Activated naive CD4-positive, alpha-beta T cell treated with anti-CD3 and anti-CD28 coated beads, Interleukin-2, amount 50 U/mL, for 24 hours (primary cell): ENCODE measurements around the gene SORD.
A peak's percentile ranks its signal among the peaks of the same experiment; 100 is the strongest.
"Not testable (repeated sequence)": the region's sequence is repeated elsewhere in the genome, so short reads cannot be mapped to it uniquely, and the experiment has no call there.

Source experiments
- H3K27ac Mint-ChIP-seq: one replicate; pipeline ENCODE4 v1.8.0; 2021; ENCODE audit warnings: mild to moderate bottlenecking, mixed read lengths
- H3K27me3 Mint-ChIP-seq: one replicate; pipeline ENCODE4 v1.8.0; 2021; ENCODE audit warnings: mixed read lengths
- H3K36me3 Mint-ChIP-seq: one replicate; pipeline ENCODE4 v1.8.0; 2021; ENCODE audit warnings: mixed read lengths
- H3K4me1 Mint-ChIP-seq: one replicate; pipeline ENCODE4 v1.8.0; 2021; ENCODE audit warnings: mixed read lengths
- H3K4me3 Mint-ChIP-seq: one replicate; pipeline ENCODE4 v1.8.0; 2021; ENCODE audit warnings: mild to moderate bottlenecking, mixed read lengths
- H3K9me3 Mint-ChIP-seq: one replicate; pipeline ENCODE4 v1.8.0; 2021; ENCODE audit warnings: mixed read lengths

The SORD gene

GRCh38 chr15:45022871-45023658 lies at the start of gene SORD:
TSS of gene SORD (plus strand) at chr15:45023195. CDS start at chr15:45023284, 89 bp downstream.
- no peaks in the 10 kb centered on the region for H3K9me3 Mint-ChIP-seq
- peaks cover 4% of the 10 kb centered on the region for H3K27me3 Mint-ChIP-seq
- no peaks in the 10 kb centered on the region for H3K36me3 Mint-ChIP-seq
- H3K4me1 Mint-ChIP-seq = peaks cover 16% of the 10 kb centered on the region
- peak within 1 kb of the TSS; percentile 31 for H3K27ac Mint-ChIP-seq
- H3K4me3 Mint-ChIP-seq = peak within 1 kb of the TSS; percentile 89

- not testable (repeated sequence) for H3K27ac Mint-ChIP-seq, H3K4me3 Mint-ChIP-seq, H3K27me3 Mint-ChIP-seq, H3K9me3 Mint-ChIP-seq, H3K4me1 Mint-ChIP-seq, H3K36me3 Mint-ChIP-seq
These were observed 46.8 kb upstream of the SORD start for GRCh38 chr15:44976183-44976582.

DNA sequence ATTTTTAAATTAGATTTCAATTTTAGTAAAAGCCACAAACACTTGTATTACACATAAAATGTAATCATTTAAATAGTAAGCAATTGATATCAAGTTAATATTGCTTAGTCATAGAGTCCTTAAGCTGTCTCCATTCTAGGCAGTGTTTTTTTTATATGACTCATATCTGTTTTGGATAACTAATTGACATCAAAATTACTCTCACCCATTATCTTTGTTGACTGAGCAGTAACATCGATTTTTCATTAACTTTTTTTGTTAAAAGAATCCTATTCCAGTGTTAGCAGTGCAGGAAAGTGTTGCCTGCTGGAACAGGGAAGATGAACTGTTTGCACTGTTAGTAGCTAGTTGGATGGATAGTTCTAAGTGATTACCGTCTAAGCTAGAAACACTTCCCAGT lies 45.2 kb upstream of the SORD start:
- not testable (repeated sequence) for H3K9me3 Mint-ChIP-seq, H3K4me3 Mint-ChIP-seq, H3K4me1 Mint-ChIP-seq, H3K27ac Mint-ChIP-seq, H3K27me3 Mint-ChIP-seq, H3K36me3 Mint-ChIP-seq

DNA sequence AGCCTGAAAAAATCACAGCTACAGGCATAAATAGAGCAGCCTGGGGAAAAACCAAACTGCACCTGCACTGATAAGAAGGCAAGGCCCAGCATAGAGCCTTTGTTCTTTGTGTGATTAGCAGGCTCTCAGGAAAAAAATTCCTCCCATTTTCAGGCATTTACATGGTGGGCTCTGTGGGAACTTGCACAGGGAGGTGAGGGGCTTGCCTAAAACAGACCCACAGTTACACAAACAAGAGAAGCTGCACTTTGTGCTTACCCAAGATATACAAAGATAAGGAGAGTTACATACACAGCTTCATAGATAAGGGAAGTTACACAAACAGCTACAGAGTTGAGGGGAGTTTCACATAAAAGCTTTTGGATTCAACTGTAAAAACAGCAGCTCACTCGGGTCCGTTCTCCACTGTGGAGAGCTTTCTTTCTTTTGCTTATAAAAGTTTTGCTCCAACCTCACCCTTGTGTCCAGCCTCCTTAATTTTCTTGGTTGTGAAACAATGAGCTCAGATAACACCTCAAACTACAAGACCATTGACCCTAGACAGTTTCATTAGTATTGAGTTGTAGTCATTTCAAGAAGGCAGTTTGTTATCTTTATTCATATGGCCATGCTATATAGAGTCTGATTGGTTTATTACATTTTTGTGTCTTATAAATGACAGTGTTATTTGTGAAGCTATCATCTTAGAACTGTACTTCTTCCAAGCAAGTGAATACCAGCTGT lies 43.2 kb upstream of the SORD start:
- H3K36me3 Mint-ChIP-seq, H3K4me3 Mint-ChIP-seq, H3K4me1 Mint-ChIP-seq, H3K27ac Mint-ChIP-seq, H3K27me3 Mint-ChIP-seq, H3K9me3 Mint-ChIP-seq: not testable (repeated sequence)

DNA sequence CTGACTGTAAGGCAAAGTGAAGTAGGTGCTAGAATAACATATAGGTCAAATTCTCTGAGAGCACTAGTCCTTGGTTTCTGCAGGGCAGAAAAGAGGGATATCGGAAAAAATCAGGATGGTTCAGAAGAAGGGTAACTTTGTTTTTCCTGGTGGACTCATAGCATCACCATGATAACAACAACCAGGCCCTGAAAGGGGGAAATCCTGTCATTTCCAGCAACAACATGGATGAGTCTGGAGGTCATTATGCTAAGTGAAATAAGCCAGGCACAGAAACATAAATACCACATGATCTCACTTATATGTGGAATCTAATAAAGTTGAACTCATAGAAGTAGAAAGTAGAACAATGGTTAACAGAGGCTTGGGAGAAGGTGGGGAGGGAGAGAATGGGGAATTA lies 38.9 kb upstream of the SORD start:
- H3K27me3 Mint-ChIP-seq, H3K9me3 Mint-ChIP-seq, H3K27ac Mint-ChIP-seq, H3K4me3 Mint-ChIP-seq, H3K4me1 Mint-ChIP-seq, H3K36me3 Mint-ChIP-seq: not testable (repeated sequence)

DNA sequence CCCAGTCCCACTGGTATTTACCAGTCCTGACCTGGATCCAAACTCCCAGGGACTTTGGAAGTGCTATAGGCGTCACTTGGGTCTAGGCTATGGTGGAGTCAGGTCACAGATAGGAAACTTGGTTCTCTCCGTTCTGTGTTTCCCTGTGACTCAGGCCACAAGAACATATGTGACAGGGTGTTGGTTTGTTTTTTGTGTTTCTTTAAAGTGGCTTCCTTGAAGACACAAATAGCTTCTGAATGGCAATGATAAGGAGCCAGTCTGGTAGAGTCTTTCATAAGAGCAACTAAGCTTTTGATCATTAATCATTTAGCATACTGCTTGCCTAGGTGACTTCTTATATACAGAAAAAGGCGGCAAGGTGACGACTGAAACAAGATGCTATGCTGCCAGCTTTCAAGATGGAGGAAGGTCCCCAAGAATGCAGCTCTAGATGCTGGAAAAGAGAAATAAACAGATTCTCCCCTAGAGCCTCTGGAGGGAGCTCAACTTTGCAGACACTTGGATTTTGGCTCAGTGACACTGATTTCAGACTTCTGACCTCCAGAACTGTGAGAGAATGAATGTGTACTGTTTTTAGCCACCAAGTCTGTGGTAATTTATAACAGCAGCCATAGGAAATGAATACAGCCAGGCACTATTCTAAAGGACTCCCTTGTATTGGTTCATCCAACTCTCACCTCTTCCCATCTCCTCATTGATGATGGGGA lies 36.5 kb upstream of the SORD start:
- not testable (repeated sequence) for H3K4me1 Mint-ChIP-seq, H3K36me3 Mint-ChIP-seq, H3K9me3 Mint-ChIP-seq, H3K27me3 Mint-ChIP-seq, H3K27ac Mint-ChIP-seq
- H3K4me3 Mint-ChIP-seq = peak overlapping the region; percentile 17

DNA sequence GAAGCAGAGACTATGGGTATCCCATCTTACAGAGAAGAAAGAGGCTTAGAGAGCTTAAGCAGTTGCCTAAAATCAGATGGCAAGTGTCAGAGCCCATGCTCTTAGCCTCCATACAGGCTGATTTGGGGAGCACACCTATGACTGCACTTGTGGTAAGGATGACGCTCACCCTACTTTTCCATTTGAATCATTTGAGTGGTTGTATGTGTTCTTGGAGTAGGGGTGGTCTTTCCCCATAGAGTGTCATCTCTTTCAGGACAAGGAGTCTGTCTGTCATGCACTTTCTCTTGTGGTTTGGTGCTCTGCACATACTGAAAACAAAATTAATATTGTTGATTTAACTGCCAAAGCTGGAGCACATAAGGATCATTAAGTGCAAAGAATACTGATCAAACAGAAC lies 35.3 kb upstream of the SORD start:
- not testable (repeated sequence) for H3K27me3 Mint-ChIP-seq, H3K4me1 Mint-ChIP-seq, H3K9me3 Mint-ChIP-seq, H3K36me3 Mint-ChIP-seq, H3K4me3 Mint-ChIP-seq, H3K27ac Mint-ChIP-seq

GRCh38 chr15:44988184-44988869 lies 34.7 kb upstream of the SORD start:
- not testable (repeated sequence) for H3K27ac Mint-ChIP-seq, H3K4me3 Mint-ChIP-seq, H3K27me3 Mint-ChIP-seq, H3K4me1 Mint-ChIP-seq, H3K9me3 Mint-ChIP-seq, H3K36me3 Mint-ChIP-seq

DNA sequence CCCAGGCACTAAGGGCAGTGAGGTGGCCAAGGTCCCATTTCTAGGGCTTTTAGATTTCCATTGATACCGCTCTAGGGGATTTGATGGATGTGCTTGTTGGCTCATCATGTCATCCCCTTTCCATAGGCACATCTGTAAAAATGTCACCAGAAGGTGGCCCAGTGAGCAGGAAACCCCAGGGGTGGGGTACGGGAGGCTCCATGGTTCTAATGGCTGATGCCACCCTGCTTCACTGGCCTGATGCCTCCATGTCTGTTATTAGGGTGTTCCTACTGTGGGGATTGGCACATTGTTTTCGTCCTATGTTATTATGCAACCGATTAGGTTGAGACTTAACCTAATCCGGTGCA lies 34.1 kb upstream of the SORD start:
- not testable (repeated sequence) for H3K27me3 Mint-ChIP-seq, H3K4me3 Mint-ChIP-seq, H3K9me3 Mint-ChIP-seq, H3K27ac Mint-ChIP-seq, H3K36me3 Mint-ChIP-seq, H3K4me1 Mint-ChIP-seq

DNA sequence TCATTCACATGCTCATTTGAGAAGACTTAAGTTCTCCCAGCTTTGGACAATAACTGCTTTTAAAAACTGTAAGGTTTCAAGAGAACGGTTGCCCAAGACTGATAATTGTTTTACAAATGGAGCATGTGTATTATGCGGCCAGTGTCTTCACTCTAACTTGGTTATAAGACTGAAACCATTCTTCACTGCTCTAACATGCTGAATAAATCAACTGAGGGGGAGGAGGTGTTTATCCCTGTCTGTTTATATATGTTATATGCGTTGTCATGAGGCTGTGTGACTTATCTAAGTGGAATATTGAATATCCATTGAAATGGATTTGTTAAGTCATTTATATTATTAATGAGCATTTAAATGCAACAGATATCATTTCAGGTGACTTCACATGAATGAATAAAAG lies 25.4 kb upstream of the SORD start:
- not testable (repeated sequence) for H3K36me3 Mint-ChIP-seq, H3K4me3 Mint-ChIP-seq, H3K9me3 Mint-ChIP-seq, H3K4me1 Mint-ChIP-seq, H3K27me3 Mint-ChIP-seq, H3K27ac Mint-ChIP-seq

DNA sequence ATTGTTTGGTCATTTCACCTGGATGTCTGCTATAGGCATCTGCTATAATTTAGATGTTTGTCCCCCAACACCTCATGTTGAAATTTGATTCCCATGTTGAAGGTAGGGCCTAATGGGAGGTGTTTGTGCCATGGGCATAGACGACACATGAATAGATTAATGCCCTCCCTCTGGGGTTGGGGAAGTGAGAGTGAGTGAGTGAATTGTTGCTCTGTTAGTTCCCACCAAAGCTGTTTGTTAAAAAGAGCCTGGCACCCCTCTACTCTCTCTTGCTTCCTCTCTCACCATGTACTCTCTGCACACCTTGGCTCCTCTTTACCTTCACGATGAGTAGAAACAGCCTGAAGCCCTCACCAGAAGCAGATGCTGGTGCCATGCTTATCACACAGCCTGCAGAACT lies 23.9 kb upstream of the SORD start:
- no peaks in the 10 kb centered on the region for H3K4me1 Mint-ChIP-seq
- H3K27me3 Mint-ChIP-seq = no peaks in the 10 kb centered on the region
- no peak overlapping the region for H3K27ac Mint-ChIP-seq
- H3K36me3 Mint-ChIP-seq = no peaks in the 10 kb centered on the region
- H3K4me3 Mint-ChIP-seq = no peak overlapping the region
- H3K9me3 Mint-ChIP-seq = no peaks in the 10 kb centered on the region

GRCh38 chr15:45001180-45001579 lies 21.8 kb upstream of the SORD start:
- H3K27me3 Mint-ChIP-seq, H3K36me3 Mint-ChIP-seq, H3K4me3 Mint-ChIP-seq, H3K9me3 Mint-ChIP-seq, H3K4me1 Mint-ChIP-seq, H3K27ac Mint-ChIP-seq: not testable (repeated sequence)

DNA sequence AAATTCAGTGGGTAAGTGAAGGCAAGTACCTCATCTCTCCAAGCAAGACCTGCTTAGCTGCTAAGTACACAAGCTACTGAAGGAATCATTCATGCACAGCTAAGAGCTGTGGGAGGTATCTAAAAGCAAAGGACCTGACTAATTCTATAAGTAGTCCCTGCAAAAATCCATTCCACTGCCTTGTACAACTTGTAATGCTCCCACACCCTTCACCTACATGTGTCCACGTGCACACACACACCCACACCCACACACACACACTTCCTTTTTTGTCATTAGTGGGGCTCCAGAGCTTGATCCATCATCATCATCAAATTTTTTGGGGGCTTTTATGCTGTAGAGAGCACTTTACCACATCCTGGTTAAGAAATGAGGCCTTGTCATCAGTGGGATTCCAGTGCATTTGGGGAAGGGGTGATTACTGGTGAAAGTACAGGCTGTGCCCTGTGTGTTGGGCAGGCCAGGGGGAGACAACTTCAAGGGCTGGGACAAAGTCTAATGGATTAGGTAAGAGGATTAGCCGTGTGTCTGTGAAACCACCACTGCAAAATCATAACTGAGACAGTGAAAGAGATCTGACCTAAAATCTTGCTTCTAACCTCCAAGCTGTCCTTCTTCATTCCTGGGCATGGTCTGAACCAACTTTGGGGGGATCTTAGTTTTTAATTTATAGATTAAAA lies 19.1 kb upstream of the SORD start:
- H3K4me1 Mint-ChIP-seq, H3K9me3 Mint-ChIP-seq, H3K27ac Mint-ChIP-seq, H3K27me3 Mint-ChIP-seq, H3K4me3 Mint-ChIP-seq, H3K36me3 Mint-ChIP-seq: not testable (repeated sequence)

- not testable (repeated sequence) for H3K27ac Mint-ChIP-seq, H3K9me3 Mint-ChIP-seq, H3K36me3 Mint-ChIP-seq, H3K4me3 Mint-ChIP-seq, H3K4me1 Mint-ChIP-seq, H3K27me3 Mint-ChIP-seq
These were observed 18.3 kb upstream of the SORD start for GRCh38 chr15:45004590-45005175.

DNA sequence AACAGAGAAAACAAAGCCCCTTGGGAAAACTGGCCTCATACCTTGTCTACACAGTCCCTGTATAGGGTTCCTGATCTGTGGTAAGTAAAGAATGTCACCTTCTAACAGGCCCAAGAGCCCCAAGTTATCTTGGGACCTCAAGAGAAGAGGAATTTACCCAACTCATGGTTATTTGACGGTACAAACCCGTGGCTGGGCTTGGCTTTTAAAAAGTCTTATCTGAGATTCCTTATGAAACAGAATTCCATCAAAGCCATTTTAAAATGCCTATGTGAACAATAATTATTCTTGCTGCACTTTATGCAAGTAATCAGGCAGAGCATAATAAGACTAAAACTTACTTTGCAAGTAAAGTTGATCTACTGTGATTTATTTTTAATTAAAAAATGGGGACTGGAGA lies 13.9 kb upstream of the SORD start:
- Mint-ChIP-seq H3K36me3 (peaks cover 2% of the 10 kb centered on the region), H3K4me1 (no peaks in the 10 kb centered on the region)

More for the DNA sequence above, 13.9 kb upstream of the SORD start:
- H3K4me3 Mint-ChIP-seq = no peak overlapping the region
- no peak overlapping the region for H3K27ac Mint-ChIP-seq
- H3K27me3 Mint-ChIP-seq = no peaks in the 10 kb centered on the region
- peaks cover 6% of the 10 kb centered on the region for H3K9me3 Mint-ChIP-seq
